Keratinocyte (primary cell): ENCODE measurements around the gene MUC3A. TPM values are rescaled to one million over a fixed set of nuclear protein-coding genes. Genes with fewer than 3 reads are reported as not detected.

Source experiments
- DNase-seq: peaks from one replicate; pipeline ENCODE4 v3.0.0-alpha.2; 2011; ENCODE audit warnings: low read depth, missing footprints, low spot score
- FAIRE-seq: peaks from 2 replicates; lab custom pipeline; 2011; peaks lifted over from hg19 to GRCh38; lab: Jason Lieb, UNC
- H2AFZ ChIP-seq: 2 replicates; pipeline ENCODE4 v1.6.0; 2012; ENCODE audit warnings: low read length, control low read depth, inconsistent platforms; ENCODE audit not compliant: control insufficient read depth
- H3K27ac ChIP-seq: 2 replicates; pipeline ENCODE4 v1.5.1; 2011; ENCODE audit warnings: low read length; ENCODE audit not compliant: control insufficient read depth, insufficient read depth
- H3K27me3 ChIP-seq: 3 replicates; pipeline ENCODE4 v1.6.0; 2011; ENCODE audit warnings: low read length; ENCODE audit not compliant: control insufficient read depth, insufficient read depth; ENCODE audit errors: extremely low read depth
- H3K36me3 ChIP-seq, 2 experiments: 2 replicates in 1 of 2; 3 replicates in 1 of 2; pipeline ENCODE4 v1.5.1; 2011; ENCODE audit warnings: low read length in 2 of 2, mild to moderate bottlenecking in 1 of 2; ENCODE audit not compliant: control insufficient read depth in 2 of 2, insufficient read depth in 2 of 2; ENCODE audit errors: extremely low read depth in 1 of 2
- H3K4me1 ChIP-seq: 3 replicates; pipeline ENCODE4 v1.5.1; 2011; ENCODE audit warnings: low read length; ENCODE audit not compliant: control insufficient read depth, insufficient read depth; ENCODE audit errors: extremely low read depth
- H3K4me2 ChIP-seq: 3 replicates; pipeline ENCODE4 v1.6.0; 2011; ENCODE audit warnings: low read depth, low read length; ENCODE audit not compliant: control insufficient read depth, insufficient read depth; ENCODE audit errors: extremely low read depth
- H3K4me3 ChIP-seq, 3 experiments: fragments of 200-600 bp in 1 of 3; sonication (generic) in 1 of 3; 2 replicates in 2 of 3; 3 replicates in 1 of 3; pipeline ENCODE4 v1.5.1; 2011 to 2016; ENCODE audit warnings: low read length in 3 of 3, mild to moderate bottlenecking in 3 of 3, control low read depth in 2 of 3, inconsistent platforms in 1 of 3, low read depth in 1 of 3, mixed read lengths in 1 of 3, mixed run types in 1 of 3, moderate library complexity in 1 of 3; ENCODE audit not compliant: control insufficient read depth in 2 of 3, insufficient read depth in 2 of 3; ENCODE audit errors: extremely low read depth in 1 of 3
- H3K79me2 ChIP-seq: 2 replicates; pipeline ENCODE4 v1.6.0; 2012; ENCODE audit warnings: low read length; ENCODE audit not compliant: control insufficient read depth, insufficient read depth
- H3K9ac ChIP-seq: 3 replicates; pipeline ENCODE4 v1.6.0; 2011; ENCODE audit warnings: low read length; ENCODE audit not compliant: control insufficient read depth, insufficient read depth; ENCODE audit errors: extremely low read depth
- H3K9me1 ChIP-seq: 3 replicates; pipeline ENCODE4 v1.6.0; 2011; ENCODE audit warnings: low read length; ENCODE audit not compliant: control insufficient read depth, insufficient read depth; ENCODE audit errors: extremely low read depth
- H3K9me3 ChIP-seq: 2 replicates; pipeline ENCODE4 v1.5.1; 2012; ENCODE audit warnings: low read depth, low read length; ENCODE audit not compliant: control insufficient read depth
- H4K20me1 ChIP-seq: 3 replicates; pipeline ENCODE4 v1.6.0; 2011; ENCODE audit warnings: low read length; ENCODE audit not compliant: control insufficient read depth, insufficient read depth; ENCODE audit errors: extremely low read depth
- CTCF ChIP-seq, 3 experiments: IDR thresholded peaks in 1 of 3; conservative IDR thresholded peaks in 1 of 3; optimal IDR thresholded peaks in 1 of 3; 2 replicates in 2 of 3; 3 replicates in 1 of 3; pipeline versions ENCODE3 to v1.5.1; 2011; ENCODE audit warnings: low read length in 3 of 3, mild to moderate bottlenecking in 3 of 3, moderate library complexity in 2 of 3, control low read depth in 1 of 3, inconsistent platforms in 1 of 3; ENCODE audit not compliant: insufficient read depth in 2 of 3; ENCODE audit errors: extremely low read depth in 1 of 3
- EZH2 ChIP-seq: IDR thresholded peaks from one replicate; pipeline ENCODE4 v1.6.1; 2012; ENCODE audit warnings: inconsistent platforms, mild to moderate bottlenecking, low read length, moderate library complexity
- dilution Hi-C: fragments of 300-500 bp; cut with MboI; formaldehyde crosslinking; loops from one replicate; pipeline ENCODE4 v1.7.0; 2020; ENCODE audit warnings: low sequenced_read_pairs; ENCODE audit not compliant: extremely low pct_ligation_motif_present
- polyA plus RNA-seq, 5 experiments: library from polyadenylated mRNA; depleted of rRNA in 3 of 5; stranded (reverse) in 3 of 5; stranded (forward) in 1 of 5; unstranded in 1 of 5; fragments of >200 nt; gene quantifications; 1 replicate in 1 of 5; 2 replicates in 3 of 5; 3 replicates in 1 of 5; pipeline versions ENCODE4 v1.2.1 to v1.2.3, GENCODE V29; 2011 to 2012; ENCODE audit warnings: missing spikeins in 2 of 5, low read depth in 1 of 5, low replicate concordance in 1 of 5

The MUC3A gene
- polyA plus RNA-seq, 1 donor (not counting 4 experiments of a cell fraction or from before 2014, with no cell fraction given): 0.10 TPM

GRCh38 chr7:100962537-100962936 lies 13.2 kb downstream of the MUC3A start:
- Histone ChIP-seq H3K36me3 (no peaks in the 10 kb centered on the region), H3K9me3 (no peaks in the 10 kb centered on the region), H2AFZ (no peak overlapping the region), H3K4me1 (no peaks in the 10 kb centered on the region), H3K4me3 (no peak overlapping the region), H4K20me1 (no peaks in the 10 kb centered on the region), H3K9me1 (no peaks in the 10 kb centered on the region), H3K4me2 (no peak overlapping the region), H3K27ac (no peak overlapping the region), H3K9ac (no peak overlapping the region), H3K27me3 (peaks cover 29% of the 10 kb centered on the region), H3K79me2 (no peaks in the 10 kb centered on the region)
- no peak for TF ChIP-seq CTCF (optimal IDR thresholded peaks at IDR 0.05 in 1 of 3, IDR thresholded peaks at IDR 0.05 in 1 of 3, conservative IDR thresholded peaks at IDR 0.05 in 1 of 3; ENCODE audit: extremely low read depth in 1 of 3, insufficient read depth in 2 of 3, low read length in 3 of 3)
- TF ChIP-seq EZH2: no peak
- FAIRE-seq (no peak), DNase-seq (no peak)
- dilution Hi-C loops: no loop called here

DNA sequence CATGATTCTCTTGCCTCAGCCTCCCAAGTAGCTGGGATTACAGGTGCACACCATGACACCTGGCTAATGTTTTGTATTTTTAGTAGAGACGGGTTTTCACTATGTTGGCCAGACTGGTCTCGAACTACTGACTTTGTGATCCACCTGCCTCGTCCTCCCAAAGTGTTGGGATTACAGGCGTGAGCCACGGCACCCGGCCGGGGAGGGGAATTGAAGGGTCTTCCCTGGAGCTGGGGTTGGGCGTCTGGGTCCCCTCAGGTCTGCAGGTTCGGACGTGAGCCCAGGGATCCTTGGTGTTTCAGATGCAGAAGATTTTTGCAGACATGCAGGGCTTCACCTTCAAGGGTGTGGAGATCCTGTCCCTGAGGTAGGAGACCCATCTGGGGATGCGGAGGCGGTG lies 14.1 kb downstream of the MUC3A start:
- Histone ChIP-seq H3K9ac (no peak overlapping the region), H3K4me1 (no peaks in the 10 kb centered on the region), H4K20me1 (no peaks in the 10 kb centered on the region), H3K79me2 (no peaks in the 10 kb centered on the region), H3K27me3 (peaks cover 36% of the 10 kb centered on the region), H3K27ac (no peak overlapping the region), H3K36me3 (no peaks in the 10 kb centered on the region), H2AFZ (no peak overlapping the region), H3K4me3 (no peak overlapping the region), H3K9me1 (no peaks in the 10 kb centered on the region), H3K9me3 (no peaks in the 10 kb centered on the region), H3K4me2 (no peak overlapping the region)
- TF ChIP-seq CTCF (optimal IDR thresholded peaks at IDR 0.05 in 1 of 3, IDR thresholded peaks at IDR 0.05 in 1 of 3, conservative IDR thresholded peaks at IDR 0.05 in 1 of 3; ENCODE audit: extremely low read depth in 1 of 3, insufficient read depth in 2 of 3, low read length in 3 of 3) (no peak), EZH2 (no peak)
- FAIRE-seq (no peak), DNase-seq (no peak)
- dilution Hi-C loops: no loop called here
